GM18867 (cell line): Measurements from ENCODE around the gene ADAMTS9.

Experiments used
- ATAC-seq: cut with Tn5 transposase; IDR thresholded peaks from one replicate; pipeline ENCODE4 v1.9.1; 2021; ENCODE audit warnings: mild to moderate bottlenecking, moderate library complexity; ENCODE audit not compliant: unreplicated experiment

Gene ADAMTS9

DNA sequence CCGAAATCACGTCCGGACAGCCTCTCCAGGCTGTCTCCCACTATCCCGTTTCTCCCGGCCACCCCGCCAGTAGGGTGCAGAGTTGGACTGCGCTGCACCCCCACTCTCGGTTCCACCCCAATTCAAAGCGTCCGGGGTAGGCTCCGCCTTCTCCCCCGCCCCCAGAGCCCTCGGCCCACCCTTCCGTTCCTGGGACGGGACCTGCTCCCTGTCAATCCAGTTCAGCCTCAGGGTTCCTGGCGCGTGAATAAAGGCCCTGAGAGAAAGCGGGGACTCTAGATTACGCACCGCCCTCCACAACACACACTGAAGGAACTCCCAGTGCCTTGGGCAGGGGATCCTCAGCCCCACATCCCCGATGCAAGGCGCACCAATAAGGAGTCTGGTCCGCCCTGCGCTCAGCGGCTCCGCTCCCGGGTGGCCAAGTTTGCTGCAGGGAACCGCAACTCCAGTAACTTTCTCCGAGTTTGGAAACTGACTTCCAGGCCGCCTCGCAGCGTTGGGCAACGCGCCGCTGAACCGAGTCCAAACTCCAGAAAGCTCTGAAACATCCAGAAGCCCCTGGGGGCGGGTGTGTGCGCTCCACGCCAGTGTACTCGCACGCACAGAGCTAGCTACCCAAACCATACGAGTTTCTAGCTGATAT is 1.9 kb downstream of the ADAMTS9 start:
- ATAC-seq: no peak

DNA sequence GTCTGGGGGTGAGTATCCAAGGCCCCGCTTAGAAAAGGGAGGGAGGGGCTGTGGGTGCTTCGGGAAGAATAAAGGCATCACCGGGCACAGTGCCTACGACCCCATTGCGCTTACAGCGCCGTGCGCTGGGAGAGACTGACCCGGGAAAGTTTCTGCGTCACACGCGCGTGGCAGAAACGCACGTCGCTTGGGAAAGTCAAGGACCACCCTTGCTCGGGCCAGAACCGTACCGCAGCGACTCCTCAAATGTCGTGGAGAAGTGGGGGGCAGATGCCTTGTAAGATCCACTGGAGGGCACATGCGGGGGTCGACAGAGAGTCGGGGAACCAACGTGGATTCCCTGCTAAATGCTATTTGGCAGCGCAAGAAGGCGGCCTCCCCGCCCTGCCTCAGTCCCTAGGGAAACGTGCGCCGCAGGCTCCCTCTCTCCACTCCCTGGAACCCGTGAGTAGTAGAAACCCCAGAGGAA is 2.4 kb downstream of the ADAMTS9 start:
- no peak for ATAC-seq

- no peak for ATAC-seq
Observed at GRCh38 chr3:64684715-64685261, 3.0 kb downstream of the ADAMTS9 start.

- ATAC-seq: no peak
Observed at GRCh38 chr3:64681827-64682226, 6.0 kb downstream of the ADAMTS9 start.

GRCh38 chr3:64681015-64681414 is 6.8 kb downstream of the ADAMTS9 start:
- no peak for ATAC-seq

GRCh38 chr3:64680334-64680733 is 7.5 kb downstream of the ADAMTS9 start:
- ATAC-seq: no peak

- no peak for ATAC-seq
Observed at GRCh38 chr3:64677961-64678716, 9.7 kb downstream of the ADAMTS9 start.

- ATAC-seq: no peak
Observed at GRCh38 chr3:64676831-64677230, 11.0 kb downstream of the ADAMTS9 start.

- no peak for ATAC-seq
Observed at GRCh38 chr3:64675687-64676247, 12.0 kb downstream of the ADAMTS9 start.

DNA sequence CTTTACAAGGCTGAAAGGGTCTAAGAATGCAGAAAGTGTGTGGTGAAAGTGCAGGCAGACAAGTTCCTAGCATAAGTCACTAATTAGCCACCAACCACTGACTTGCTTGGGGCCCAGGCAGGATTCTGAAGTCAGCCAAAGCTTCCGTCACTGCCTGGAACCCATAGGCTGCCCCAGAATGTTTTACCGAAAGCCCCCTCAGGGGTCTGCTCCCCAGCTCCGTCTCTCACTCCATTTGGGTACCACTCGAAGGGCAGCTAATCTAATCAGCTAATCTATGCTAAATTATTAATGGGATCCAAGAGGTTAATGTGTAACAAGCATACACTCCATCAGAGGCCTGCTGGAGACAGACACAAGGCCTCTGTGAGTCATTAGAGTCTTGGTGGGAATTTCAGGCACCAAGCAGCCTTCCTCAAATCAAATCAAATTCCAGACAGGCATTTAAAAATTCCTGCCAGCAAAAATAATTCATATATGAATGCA is 13.2 kb downstream of the ADAMTS9 start:
- no peak for ATAC-seq

DNA sequence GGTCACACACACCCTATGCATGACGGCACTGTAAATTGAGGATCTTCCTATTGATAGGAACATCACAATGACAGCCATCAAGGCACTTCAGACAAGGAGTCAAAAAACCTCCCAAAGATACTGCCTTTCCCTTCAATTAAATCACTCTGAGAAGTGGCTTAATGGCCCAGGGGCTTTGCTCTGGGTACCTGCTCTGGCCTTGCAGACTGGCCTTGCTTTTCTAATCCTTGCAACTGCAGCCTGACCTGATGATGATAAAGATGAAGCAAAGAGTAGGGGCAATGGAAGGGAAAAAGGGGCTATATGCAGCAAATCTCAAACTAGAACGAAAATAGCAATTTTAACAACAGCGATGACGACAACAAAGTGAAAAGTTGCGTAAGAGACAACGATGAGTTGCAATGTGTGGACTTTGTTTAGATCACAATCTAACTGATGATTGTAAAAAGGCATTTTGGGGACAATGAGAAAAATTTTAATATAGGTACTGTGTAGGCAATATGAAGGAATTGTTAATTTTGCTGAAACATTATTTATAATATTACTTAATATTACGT is 14.6 kb downstream of the ADAMTS9 start:
- no peak for ATAC-seq

GRCh38 chr3:64668582-64669510 is 19.0 kb downstream of the ADAMTS9 start:
- no peak for ATAC-seq

- no peak for ATAC-seq
Observed at GRCh38 chr3:64667887-64668581, 19.8 kb downstream of the ADAMTS9 start.

DNA sequence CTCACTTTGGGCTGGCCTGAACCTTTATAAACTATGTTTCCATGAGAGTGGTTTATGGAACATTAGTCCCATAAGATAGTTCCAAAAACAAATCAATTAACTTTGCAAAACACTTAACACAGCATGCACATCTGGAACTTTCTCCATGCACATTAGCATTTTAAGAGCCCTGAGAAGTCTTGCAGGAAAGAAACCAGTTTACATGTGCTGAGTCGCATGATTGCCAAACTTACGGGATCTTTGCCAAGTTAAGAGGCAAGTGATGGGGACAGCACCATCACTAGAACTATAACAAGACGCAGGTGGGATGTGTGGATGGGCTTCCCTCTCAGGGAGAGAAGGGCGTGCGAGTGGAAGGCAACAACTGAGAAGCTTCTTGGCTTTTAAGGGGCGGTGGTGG is 20.7 kb downstream of the ADAMTS9 start:
- no peak for ATAC-seq

DNA sequence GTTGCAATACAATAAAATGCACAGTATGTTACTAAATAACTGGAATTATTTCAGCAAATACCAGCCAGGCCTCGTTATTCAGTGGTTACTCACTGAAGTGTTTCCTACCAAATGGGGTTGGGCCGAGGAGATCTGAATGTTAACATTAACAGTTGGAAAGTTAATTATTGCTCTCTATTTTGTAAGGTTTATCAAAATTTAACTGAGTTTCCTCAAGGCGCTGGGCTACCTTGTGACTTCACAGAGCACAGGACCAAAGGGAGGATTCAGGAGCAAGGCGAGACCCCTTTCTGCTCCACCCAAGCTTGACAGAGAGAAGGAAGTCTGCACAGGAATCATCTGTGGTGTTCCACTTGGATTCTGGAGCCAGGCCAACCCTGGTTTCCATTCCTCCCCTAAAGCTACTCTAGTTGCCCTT is 21.6 kb downstream of the ADAMTS9 start:
- no peak for ATAC-seq

DNA sequence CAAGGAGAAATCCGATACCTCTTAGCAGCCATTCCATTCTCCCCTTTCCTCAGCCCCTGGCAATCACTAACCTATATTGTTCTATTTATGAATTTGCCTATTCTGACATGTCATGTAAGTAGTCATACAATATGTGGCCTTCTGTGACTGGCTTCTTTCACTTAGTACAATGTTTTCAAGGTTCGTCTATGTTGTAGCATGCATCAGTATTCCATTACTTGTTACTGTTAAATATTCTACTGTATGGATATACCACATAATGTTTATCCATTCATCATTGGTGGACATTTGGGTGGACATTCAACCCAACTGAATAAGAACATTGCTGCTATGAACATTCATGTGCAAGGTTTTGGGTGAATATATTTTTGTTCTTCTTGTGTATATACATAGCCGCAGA is 23.4 kb downstream of the ADAMTS9 start:
- no peak for ATAC-seq

DNA sequence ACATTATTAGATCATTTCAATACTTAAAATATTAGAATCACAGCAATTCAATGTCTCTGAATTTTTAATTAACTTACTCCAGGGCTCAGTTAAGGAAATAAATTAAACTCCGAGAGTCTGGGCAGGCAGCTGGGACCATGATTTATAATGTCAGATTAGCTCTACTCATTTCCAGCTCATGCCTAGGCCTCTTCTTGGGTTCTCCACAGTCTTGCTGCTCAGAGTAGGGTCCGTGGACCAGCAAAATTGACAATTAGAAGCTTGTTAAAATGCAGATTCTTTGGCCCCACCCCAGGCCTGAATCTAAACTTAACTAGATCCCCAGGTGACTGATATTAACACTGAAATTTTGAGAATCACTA is 28.2 kb downstream of the ADAMTS9 start:
- ATAC-seq: no peak

- no peak for ATAC-seq
Observed at GRCh38 chr3:64658001-64658400, 29.8 kb downstream of the ADAMTS9 start.

DNA sequence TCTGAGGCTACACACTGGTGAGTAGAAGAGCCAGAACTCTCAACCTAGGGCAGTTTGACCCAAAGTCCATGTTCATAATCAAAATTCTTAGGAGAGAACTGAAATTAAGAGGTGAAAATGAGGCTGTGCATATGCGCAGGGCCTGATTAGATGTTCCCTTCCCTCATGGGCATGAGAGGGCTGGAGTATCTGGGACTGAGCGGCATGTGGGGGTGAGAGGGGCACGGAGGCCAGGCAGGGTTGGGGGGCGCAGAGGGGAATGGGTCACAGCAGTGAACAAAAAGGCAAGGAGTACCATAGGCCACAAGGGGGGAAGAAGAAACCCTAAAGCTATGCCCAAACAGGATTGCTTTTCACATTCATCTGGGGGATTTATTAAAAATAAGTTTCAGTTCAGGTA is 31.3 kb downstream of the ADAMTS9 start:
- no peak for ATAC-seq

DNA sequence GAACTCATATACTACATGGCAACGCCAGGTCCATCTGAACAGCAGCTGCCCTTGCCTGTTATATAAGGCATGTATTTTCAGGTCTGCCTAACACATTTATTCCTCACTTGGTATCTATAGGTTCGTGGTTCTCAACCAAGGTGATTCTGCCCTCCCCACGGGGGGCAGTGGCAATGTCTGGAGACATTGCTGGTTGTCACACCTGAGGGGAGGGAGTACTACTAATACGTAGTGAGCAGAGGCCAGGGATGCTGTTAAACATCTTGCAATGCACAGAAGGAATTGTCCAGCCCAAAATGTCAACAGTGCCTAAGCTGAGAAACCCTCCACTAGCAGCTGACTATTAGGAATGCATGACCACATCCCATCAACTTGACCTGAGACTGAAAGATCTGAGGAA is 32.6 kb downstream of the ADAMTS9 start:
- ATAC-seq: no peak
